Epithelial cell of esophagus (primary cell): ENCODE results near the gene SECISBP2.
"Not testable (repeated sequence)": the region's sequence is repeated elsewhere in the genome, so short reads cannot be mapped to it uniquely, and the experiment has no call there.

Source experiments
- DNase-seq: peaks from one replicate; pipeline ENCODE4 v3.0.0; 2010; ENCODE audit warnings: low read depth
- H3K4me3 ChIP-seq: 2 replicates; pipeline ENCODE4 v1.5.1; 2011; ENCODE audit warnings: mild to moderate bottlenecking, low read length, control low read depth
- TF ChIP-seq, protein P1 (sequence below): IDR thresholded peaks from 2 replicates; pipeline ENCODE4 v1.5.1; 2011; ENCODE audit warnings: low read depth, mild to moderate bottlenecking, low read length, control low read depth, inconsistent platforms; ENCODE audit not compliant: insufficient read depth; ENCODE audit errors: missing control alignments

The SECISBP2 gene, protein sequence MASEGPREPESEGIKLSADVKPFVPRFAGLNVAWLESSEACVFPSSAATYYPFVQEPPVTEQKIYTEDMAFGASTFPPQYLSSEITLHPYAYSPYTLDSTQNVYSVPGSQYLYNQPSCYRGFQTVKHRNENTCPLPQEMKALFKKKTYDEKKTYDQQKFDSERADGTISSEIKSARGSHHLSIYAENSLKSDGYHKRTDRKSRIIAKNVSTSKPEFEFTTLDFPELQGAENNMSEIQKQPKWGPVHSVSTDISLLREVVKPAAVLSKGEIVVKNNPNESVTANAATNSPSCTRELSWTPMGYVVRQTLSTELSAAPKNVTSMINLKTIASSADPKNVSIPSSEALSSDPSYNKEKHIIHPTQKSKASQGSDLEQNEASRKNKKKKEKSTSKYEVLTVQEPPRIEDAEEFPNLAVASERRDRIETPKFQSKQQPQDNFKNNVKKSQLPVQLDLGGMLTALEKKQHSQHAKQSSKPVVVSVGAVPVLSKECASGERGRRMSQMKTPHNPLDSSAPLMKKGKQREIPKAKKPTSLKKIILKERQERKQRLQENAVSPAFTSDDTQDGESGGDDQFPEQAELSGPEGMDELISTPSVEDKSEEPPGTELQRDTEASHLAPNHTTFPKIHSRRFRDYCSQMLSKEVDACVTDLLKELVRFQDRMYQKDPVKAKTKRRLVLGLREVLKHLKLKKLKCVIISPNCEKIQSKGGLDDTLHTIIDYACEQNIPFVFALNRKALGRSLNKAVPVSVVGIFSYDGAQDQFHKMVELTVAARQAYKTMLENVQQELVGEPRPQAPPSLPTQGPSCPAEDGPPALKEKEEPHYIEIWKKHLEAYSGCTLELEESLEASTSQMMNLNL

DNA sequence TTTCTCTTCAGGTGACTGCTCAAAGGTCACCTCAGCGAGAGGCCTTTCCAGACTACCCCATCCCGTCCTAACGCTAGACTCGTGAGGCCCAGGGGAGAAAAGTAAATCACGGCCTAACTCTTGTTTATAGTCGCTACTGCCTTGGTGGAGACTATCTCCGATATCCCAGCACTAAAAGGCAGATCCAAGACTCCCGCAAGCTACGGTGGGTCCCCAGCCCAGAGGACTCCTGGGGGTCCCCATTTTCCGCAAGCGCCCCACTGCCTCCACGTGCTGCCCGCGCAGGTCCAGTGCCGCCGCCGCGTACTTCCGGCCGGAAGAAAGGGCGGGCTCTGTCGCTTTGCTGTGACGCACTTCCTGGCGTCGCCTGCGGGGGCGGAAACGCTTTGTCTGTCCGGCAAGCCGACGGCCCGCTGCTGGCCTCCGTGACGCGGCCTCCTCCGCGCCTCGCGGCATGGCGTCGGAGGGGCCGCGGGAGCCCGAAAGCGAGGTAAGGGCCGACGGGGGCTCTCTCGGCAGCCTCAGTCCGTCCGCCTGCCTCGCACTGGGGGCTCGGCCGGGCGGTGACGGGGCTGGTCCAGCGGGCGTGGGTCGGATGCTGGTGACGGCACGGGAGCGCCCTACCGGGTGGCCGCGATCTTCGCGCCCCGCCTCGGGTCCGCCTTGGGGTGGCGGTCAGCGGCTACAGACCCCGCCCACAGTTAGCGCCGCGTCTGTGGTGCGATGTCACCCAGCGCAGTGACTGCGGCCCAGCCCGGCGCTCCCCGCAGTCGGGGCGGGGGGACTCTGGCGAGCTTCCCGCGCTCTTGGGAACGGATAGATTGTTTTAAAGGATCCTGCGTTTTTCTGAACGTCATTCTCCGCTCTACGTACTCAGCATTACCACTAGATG is at the start of gene SECISBP2:
Gene SECISBP2 (plus strand): TSS at position 378 of the 892 bp plus-strand sequence. CDS start 77 bp downstream, at position 455.
- TF ChIP-seq, protein P1, sequence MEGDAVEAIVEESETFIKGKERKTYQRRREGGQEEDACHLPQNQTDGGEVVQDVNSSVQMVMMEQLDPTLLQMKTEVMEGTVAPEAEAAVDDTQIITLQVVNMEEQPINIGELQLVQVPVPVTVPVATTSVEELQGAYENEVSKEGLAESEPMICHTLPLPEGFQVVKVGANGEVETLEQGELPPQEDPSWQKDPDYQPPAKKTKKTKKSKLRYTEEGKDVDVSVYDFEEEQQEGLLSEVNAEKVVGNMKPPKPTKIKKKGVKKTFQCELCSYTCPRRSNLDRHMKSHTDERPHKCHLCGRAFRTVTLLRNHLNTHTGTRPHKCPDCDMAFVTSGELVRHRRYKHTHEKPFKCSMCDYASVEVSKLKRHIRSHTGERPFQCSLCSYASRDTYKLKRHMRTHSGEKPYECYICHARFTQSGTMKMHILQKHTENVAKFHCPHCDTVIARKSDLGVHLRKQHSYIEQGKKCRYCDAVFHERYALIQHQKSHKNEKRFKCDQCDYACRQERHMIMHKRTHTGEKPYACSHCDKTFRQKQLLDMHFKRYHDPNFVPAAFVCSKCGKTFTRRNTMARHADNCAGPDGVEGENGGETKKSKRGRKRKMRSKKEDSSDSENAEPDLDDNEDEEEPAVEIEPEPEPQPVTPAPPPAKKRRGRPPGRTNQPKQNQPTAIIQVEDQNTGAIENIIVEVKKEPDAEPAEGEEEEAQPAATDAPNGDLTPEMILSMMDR: peak; percentile 75

DNA sequence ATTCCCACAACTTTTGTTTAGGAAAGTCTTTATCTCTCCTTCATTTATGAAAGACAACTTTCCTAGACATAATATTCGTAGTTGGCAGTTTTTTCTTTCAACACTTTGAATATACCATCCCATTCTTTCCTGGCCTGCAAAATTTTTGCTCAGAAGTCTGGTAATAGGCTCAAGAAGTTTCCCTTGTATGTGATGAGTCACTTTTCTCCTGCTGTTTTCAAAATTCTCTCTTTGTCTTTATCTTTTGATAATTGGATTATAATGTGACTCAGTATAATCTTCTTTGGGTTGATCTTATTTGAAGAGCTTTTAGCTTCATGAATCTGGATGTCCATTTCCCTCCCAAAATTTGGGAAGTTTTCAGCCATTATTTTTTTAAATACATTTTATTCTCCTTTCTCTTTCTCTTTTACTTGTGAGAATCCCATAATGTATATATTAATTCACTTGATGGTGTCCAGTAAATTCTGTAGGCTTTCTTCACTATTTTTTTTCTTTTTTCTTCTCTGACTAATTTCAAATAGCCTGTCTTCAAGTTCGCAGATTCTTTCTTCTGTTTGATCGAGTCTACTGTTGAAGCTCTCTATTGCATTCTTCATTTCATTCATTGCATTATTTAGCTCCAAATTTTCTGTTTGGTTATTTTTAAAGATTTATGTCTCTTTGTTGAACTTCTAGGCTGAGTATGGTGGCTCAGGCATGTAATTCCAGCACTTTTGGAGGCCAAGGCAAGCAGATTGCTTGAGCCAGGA is 44.6 kb upstream of the SECISBP2 start:
- TF ChIP-seq, protein P1: no peak
- no peak for DNase-seq
- H3K4me3 ChIP-seq: no peak overlapping the region

More for the DNA sequence above, at the start of gene SECISBP2:
- peak; percentile 96 for DNase-seq
- H3K4me3 ChIP-seq: peak within 1 kb of the TSS; percentile 79

DNA sequence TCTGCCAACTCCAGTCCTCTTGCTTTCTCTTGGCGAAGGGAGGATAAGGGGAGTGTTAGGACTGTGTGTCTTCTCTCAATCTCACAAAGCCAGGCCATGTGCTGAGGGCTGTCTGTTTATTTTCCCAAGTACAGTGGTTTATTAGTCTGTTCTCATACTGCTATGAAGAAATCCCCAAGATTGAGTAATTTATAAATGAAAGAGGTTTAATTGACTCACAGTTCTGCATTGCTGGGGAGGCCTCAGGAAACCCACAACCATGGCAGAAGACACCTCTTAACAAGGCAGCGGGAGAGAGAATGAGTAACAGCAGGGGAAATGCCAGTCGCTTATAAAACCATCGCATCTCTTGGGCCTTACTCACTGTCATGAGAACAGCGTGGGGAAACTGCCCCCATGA is 43.5 kb upstream of the SECISBP2 start:
- peak; percentile 72 for DNase-seq
- TF ChIP-seq, protein P1: no peak
- no peak overlapping the region for H3K4me3 ChIP-seq

DNA sequence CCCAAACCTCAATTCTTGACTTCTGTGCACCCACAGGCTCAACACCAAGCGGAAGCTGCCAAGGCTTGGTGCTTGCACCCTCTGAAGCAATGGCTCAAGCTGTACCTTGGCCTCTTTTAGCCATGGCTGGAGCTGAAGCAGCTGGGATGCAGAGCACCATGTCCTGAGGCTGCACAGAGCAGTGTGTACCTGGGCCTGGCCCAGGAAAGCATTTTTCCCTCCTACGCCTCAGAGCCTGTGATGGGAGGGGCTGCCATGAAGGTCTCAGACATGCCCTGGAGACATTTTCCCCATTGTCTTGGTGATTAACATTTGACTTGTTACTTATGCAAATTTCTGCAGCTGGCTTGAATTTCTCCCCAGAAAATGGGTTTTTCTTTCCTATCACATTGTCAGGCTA is 42.3 kb upstream of the SECISBP2 start:
- not testable (repeated sequence) for DNase-seq, H3K4me3 ChIP-seq

DNA sequence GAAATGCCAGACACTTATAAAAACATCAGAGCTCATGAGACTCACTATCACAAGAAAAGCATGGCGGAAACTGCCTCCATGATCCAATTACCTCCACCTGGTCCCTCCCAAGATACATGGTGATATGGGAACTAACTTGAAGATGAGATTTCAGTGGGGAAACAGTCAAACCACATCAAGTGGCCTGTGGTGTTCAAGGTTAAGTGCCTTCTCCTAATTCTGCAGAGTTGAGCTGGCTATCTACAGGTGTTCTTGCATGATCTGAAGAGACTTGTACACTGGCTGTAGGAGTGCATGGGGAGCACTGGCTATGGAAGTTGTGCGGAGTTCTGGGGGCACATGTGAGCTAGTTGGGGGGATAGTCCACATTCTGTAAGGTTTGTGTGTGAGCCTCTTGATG is 41.3 kb upstream of the SECISBP2 start:
- TF ChIP-seq, protein P1: no peak
- no peak overlapping the region for H3K4me3 ChIP-seq
- DNase-seq: no peak

DNA sequence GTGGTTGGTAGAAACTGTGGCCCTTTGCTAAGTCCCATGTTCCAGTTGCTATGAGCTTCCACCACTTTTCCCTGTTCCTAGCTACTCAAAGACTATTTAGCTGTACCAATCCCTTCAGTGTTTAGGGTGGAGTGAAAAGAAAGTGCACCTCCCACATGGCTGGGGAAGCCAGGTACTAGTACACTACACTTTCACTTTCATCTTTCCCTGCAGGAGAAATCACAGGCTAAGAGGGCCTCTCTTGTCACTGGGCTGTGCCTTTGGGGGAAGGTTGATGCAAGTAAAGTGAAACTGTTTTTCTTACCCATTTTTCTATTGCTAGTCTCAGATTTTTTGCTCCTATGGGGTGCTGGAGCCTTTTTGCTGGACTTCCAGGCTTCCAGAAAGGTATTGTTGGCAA is 40.8 kb upstream of the SECISBP2 start:
- DNase-seq: no peak
- TF ChIP-seq, protein P1: no peak
- no peak overlapping the region for H3K4me3 ChIP-seq
